ENCODE measurements around the gene PCDHGA1.
A peak's percentile ranks its signal among the peaks of the same experiment; 100 is the strongest.
"Not testable (repeated sequence)": the region's sequence is repeated elsewhere in the genome, so short reads cannot be mapped to it uniquely, and the experiment has no call there.

PCDHGA1 gene

GRCh38 chr5:141431286-141431685 lies 101.0 kb downstream of the PCDHGA1 start:
- peak; percentile 5 for DNase-seq (ENCODE audit: low read depth)
- H3K4me3 ChIP-seq (ENCODE audit: low read depth, low read length), result no peak overlapping the region
- TF ChIP-seq CTCF (conservative IDR thresholded peaks at IDR 0.05; ENCODE audit: low read depth, low read length), result no peak

- not testable (repeated sequence) for H3K4me3 ChIP-seq (ENCODE audit: low read depth, low read length); DNase-seq (ENCODE audit: low read depth)
These were observed 102.0 kb downstream of the PCDHGA1 start for GRCh38 chr5:141432308-141432707.

- H3K4me3 ChIP-seq (ENCODE audit: low read depth, low read length); DNase-seq (ENCODE audit: low read depth): not testable (repeated sequence)
These were observed 102.4 kb downstream of the PCDHGA1 start for GRCh38 chr5:141432726-141433125.

GRCh38 chr5:141434006-141434405 lies 103.7 kb downstream of the PCDHGA1 start:
- H3K4me3 ChIP-seq (ENCODE audit: low read depth, low read length), result no peak overlapping the region
- TF ChIP-seq CTCF (conservative IDR thresholded peaks at IDR 0.05; ENCODE audit: low read depth, low read length), result no peak
- DNase-seq (ENCODE audit: low read depth), result no peak

GRCh38 chr5:141437221-141437620 lies 106.9 kb downstream of the PCDHGA1 start:
- no peak overlapping the region for H3K4me3 ChIP-seq (ENCODE audit: low read depth, low read length)
- DNase-seq (ENCODE audit: low read depth), result no peak

GRCh38 chr5:141439411-141440141 lies 109.3 kb downstream of the PCDHGA1 start:
- TF ChIP-seq CTCF (conservative IDR thresholded peaks at IDR 0.05; ENCODE audit: low read depth, low read length), result no peak
- H3K4me3 ChIP-seq (ENCODE audit: low read depth, low read length), result no peak overlapping the region
- DNase-seq (ENCODE audit: low read depth), result no peak

More at GRCh38 chr5:141437221-141437620, 106.9 kb downstream of the PCDHGA1 start:
- no peak for TF ChIP-seq CTCF (conservative IDR thresholded peaks at IDR 0.05; ENCODE audit: low read depth, low read length)

- TF ChIP-seq CTCF (conservative IDR thresholded peaks at IDR 0.05; ENCODE audit: low read depth, low read length), result no peak
- no peak for DNase-seq (ENCODE audit: low read depth)
- H3K4me3 ChIP-seq (ENCODE audit: low read depth, low read length), result no peak overlapping the region
These were observed 110.0 kb downstream of the PCDHGA1 start for GRCh38 chr5:141440341-141440740.

GRCh38 chr5:141441571-141442170 lies 111.4 kb downstream of the PCDHGA1 start:
- H3K4me3 ChIP-seq (ENCODE audit: low read depth, low read length), result no peak overlapping the region
- DNase-seq (ENCODE audit: low read depth), result no peak
- TF ChIP-seq CTCF (conservative IDR thresholded peaks at IDR 0.05; ENCODE audit: low read depth, low read length), result no peak
